GM21390 (cell line): Measurements from ENCODE around the gene SFI1.

Experiments
- ATAC-seq: cut with Tn5 transposase; IDR thresholded peaks from one replicate; pipeline ENCODE4 v1.9.1; 2021; ENCODE audit not compliant: unreplicated experiment

SFI1 gene

DNA sequence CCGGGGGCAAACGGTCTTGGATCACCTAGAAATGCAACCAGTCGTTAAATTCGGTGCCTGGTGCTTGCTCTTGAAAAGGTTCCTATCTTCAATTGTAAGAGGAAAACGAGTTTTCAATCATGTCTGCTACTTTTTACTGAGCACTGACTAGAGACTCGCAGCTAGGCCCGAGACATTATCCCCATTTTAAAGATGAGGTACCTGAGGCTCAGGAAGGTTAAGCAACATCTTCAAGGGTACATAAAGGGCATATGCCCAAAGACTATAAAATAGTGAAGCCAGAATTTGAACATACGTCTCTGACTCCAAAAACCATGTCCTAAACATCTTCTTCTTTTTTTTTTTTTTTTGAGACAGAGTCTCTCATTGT lies 166.3 kb downstream of the SFI1 start:
- no peak for ATAC-seq
